Prostate gland (tissue), 2 donors: ENCODE results near the gene KIF26B. TPM values are rescaled to one million over a fixed set of nuclear protein-coding genes. Genes with fewer than 3 reads are reported as not detected.

Experiments used
- DNase-seq: peaks from one replicate; pipeline ENCODE4 v3.0.0-alpha.2; 2019; ENCODE audit warnings: low spot score
- H3K27ac ChIP-seq, 2 donors: fragments of 200-600 bp; sonication (generic); 2 replicates each; pipeline ENCODE4 v1.5.1; 2017 to 2019
- H3K27me3 ChIP-seq: fragments of 200-600 bp; sonication (generic); replicated peaks from 2 replicates; pipeline ENCODE4 v1.5.1; 2019; ENCODE audit not compliant: insufficient read depth
- H3K36me3 ChIP-seq, 2 donors: fragments of 200-600 bp; sonication (generic); 1 replicate in 1 of 2; 2 replicates in 1 of 2; pipeline versions ENCODE4 v1.5.1 to v1.8.1; 2017 to 2019
- H3K4me1 ChIP-seq: fragments of 200-600 bp; sonication (generic); replicated peaks from 2 replicates; pipeline ENCODE4 v1.5.1; 2019
- H3K4me3 ChIP-seq, 2 donors: fragments of 200-600 bp; sonication (generic); 2 replicates each; pipeline ENCODE4 v1.5.1; 2017 to 2019
- H3K9me3 ChIP-seq: fragments of 200-600 bp; sonication (generic); 2 replicates; pipeline ENCODE4 v1.5.1; 2017
- POLR2A ChIP-seq: fragments of 450-650 bp; IDR thresholded peaks from one replicate; pipeline ENCODE4 v1.6.1; 2016; ENCODE audit warnings: antibody characterized with exemption, mild to moderate bottlenecking
- POLR2AphosphoS5 ChIP-seq: sonication (generic); formaldehyde crosslinking; IDR thresholded peaks from one replicate; pipeline ENCODE4 v1.6.1; 2017; ENCODE audit warnings: antibody characterized with exemption
- WGBS: methylation state at CpG from one replicate; pipeline ENCODE4 v1.1.5; 2018; 5-methylcytosine and 5-hydroxymethylcytosine counted together
- intact Hi-C: fragments of 100-400 bp; cut with DNase I; formaldehyde crosslinking; loops from one replicate; pipeline ENCODE4 v1.14.2; 2022
- total RNA-seq, 2 donors: library from RNA; depleted of rRNA; stranded (reverse); fragments of >200 nt; gene quantifications; one replicate each; pipeline ENCODE4 v1.1.0, GENCODE V29; 2016
- TF ChIP-seq, protein P1 (sequence below), 4 experiments: fragments of 200-600 bp in 2 of 4; fragments of 450-650 bp in 2 of 4; sonication (generic) in 2 of 4; IDR thresholded peaks; 1 replicate in 3 of 4; 2 replicates in 1 of 4; pipeline ENCODE4 v1.5.1; 2016 to 2019; ENCODE audit warnings: antibody characterized with exemption in 4 of 4, mild to moderate bottlenecking in 2 of 4, moderate library complexity in 2 of 4

The KIF26B gene
- total RNA-seq, 2 donors from 2014 or later, result 3.3 to 3.8 TPM

DNA sequence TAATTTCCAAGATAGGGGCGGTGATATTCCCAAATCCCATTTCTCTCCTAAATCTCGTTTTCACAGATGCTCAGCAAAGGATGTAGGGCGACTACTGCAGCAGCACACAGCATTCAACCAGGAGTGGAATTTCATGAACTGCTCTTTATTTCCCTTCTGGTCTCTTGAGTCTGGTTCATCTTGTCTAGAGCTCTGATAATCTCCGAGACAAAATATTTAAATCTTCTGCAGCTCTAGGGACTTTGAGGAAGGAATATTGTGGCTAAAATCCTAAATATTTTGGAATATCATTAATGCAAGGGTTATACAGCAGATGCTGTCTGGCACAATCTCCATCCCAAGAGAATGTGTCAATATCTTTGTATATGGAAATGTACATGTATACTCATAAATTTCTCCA, 45.4 kb downstream of the KIF26B start:
- Histone ChIP-seq H3K9me3 (no peaks in the 10 kb centered on the region), H3K27me3 (no peaks in the 10 kb centered on the region), H3K36me3 (no peaks in the 10 kb centered on the region), H3K4me3 (no peak overlapping the region), H3K4me1 (no peaks in the 10 kb centered on the region), H3K27ac (no peak overlapping the region)
- DNase-seq, result no peak
- 90% methylated on average over 4 of the region's 4 CpGs for WGBS
- TF ChIP-seq, protein P1, sequence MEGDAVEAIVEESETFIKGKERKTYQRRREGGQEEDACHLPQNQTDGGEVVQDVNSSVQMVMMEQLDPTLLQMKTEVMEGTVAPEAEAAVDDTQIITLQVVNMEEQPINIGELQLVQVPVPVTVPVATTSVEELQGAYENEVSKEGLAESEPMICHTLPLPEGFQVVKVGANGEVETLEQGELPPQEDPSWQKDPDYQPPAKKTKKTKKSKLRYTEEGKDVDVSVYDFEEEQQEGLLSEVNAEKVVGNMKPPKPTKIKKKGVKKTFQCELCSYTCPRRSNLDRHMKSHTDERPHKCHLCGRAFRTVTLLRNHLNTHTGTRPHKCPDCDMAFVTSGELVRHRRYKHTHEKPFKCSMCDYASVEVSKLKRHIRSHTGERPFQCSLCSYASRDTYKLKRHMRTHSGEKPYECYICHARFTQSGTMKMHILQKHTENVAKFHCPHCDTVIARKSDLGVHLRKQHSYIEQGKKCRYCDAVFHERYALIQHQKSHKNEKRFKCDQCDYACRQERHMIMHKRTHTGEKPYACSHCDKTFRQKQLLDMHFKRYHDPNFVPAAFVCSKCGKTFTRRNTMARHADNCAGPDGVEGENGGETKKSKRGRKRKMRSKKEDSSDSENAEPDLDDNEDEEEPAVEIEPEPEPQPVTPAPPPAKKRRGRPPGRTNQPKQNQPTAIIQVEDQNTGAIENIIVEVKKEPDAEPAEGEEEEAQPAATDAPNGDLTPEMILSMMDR (IDR thresholded peaks at IDR 0.05), result no peak
- TF ChIP-seq POLR2A (no peak), POLR2AphosphoS5 (no peak)
- intact Hi-C loops, result no loop called here

DNA sequence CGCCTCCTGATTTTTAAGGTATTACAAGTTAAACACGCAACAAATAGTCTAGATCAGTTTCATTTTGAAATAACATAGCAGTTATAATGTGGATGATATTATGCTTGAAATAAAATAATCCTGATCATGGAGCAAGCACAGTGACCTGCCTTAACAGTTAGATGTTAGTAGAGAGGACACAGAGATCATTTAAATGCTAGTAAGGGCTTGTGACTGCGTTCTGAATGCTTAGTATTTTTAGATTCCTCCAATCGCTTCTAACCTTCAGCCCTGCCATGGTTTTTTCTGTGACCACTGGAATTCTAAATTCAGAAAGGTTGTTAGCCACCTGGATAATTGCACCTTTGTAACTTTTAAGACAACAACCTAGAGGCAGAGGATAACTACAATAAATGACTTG, 46.4 kb downstream of the KIF26B start:
- Histone ChIP-seq H3K27ac (no peak overlapping the region), H3K9me3 (no peaks in the 10 kb centered on the region), H3K4me3 (no peak overlapping the region), H3K27me3 (no peaks in the 10 kb centered on the region), H3K36me3 (no peaks in the 10 kb centered on the region), H3K4me1 (no peaks in the 10 kb centered on the region)
- WGBS, result 71% methylated on average over 4 of the region's 4 CpGs
- TF ChIP-seq POLR2AphosphoS5, result no peak
- TF ChIP-seq POLR2A, result no peak
- TF ChIP-seq, protein P1 (IDR thresholded peaks at IDR 0.05), result no peak
- DNase-seq, result no peak
- intact Hi-C loops, result no loop called here

DNA sequence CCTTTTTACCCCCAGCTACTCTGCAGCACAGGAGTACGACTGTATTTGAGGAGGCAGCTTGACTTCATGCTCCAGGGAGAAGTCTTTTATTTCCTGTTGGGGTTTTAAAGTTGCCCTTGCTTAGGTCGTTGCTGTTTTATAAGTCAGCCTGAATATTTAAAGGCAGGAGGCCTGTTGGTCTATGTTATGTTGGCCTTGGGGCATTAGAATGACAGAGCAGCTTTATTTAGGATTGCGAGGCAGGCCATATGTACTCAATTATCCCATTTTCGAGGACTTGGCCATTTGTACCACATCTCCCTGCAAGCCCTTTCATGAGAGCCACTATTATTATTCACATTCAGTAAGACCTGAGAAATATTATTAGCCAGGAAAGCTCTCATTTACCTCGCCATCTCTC, 47.0 kb downstream of the KIF26B start:
- Histone ChIP-seq H3K27me3 (no peaks in the 10 kb centered on the region), H3K4me1 (no peaks in the 10 kb centered on the region), H3K9me3 (no peaks in the 10 kb centered on the region), H3K27ac (no peak overlapping the region), H3K4me3 (no peak overlapping the region), H3K36me3 (no peaks in the 10 kb centered on the region)
- TF ChIP-seq POLR2A (no peak), POLR2AphosphoS5 (no peak)
- TF ChIP-seq, protein P1 (IDR thresholded peaks at IDR 0.05), result no peak
- no peak for DNase-seq
- intact Hi-C loops, result no loop called here
- 73% methylated on average over 5 of the region's 5 CpGs for WGBS

DNA sequence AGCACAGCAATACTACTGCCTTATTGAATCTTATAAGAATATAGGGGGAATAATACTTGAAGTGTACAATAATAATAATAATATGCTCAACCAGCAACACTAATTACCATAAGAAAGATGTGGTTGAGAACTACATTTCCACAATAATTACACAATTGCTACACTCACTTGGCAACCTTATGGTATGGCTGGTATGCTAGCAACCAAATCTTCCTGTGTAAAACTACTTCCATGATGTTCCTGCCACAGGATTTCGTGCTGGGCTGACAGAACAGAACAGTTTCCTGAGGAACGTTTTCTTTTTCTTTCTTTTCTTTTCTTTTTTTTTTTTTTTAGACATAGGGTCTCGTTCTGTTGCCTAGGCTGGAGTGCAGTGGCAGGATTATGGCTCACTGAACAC, 50.6 kb downstream of the KIF26B start:
- Histone ChIP-seq H3K4me3 (no peak overlapping the region), H3K27me3 (no peaks in the 10 kb centered on the region), H3K9me3 (no peaks in the 10 kb centered on the region), H3K36me3 (no peaks in the 10 kb centered on the region), H3K4me1 (no peaks in the 10 kb centered on the region), H3K27ac (no peak overlapping the region)
- intact Hi-C loops, result no loop called here
- WGBS, result 84% methylated on average over 3 of the region's 3 CpGs
- TF ChIP-seq POLR2AphosphoS5, result no peak
- TF ChIP-seq POLR2A, result no peak
- TF ChIP-seq, protein P1 (IDR thresholded peaks at IDR 0.05), result no peak
- no peak for DNase-seq

DNA sequence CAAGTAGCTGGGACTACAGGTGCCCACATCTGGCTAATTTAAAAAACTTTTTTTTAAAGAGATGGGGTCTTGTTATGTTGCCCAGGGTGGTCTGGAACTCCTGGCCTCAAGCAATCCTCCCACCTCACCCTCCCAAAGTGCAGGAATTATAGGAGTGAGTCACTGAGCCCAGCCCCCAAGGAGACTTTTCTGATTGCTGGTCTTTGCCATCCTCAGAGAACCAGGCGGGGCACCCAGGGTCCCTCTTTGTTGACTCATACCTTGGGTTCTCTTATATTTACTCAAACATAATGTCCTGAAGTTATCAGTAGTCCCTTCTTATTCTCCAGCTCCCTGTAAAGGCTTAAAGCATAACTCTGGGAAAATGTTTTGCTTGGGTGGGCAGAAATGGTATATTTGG, 51.1 kb downstream of the KIF26B start:
- 95% methylated on average over 1 of the region's 1 CpG for WGBS
- H3K9me3 ChIP-seq, result no peaks in the 10 kb centered on the region
- H3K27ac ChIP-seq, result no peak overlapping the region
- no peak overlapping the region for H3K4me3 ChIP-seq
- intact Hi-C loops, result no loop called here
- no peaks in the 10 kb centered on the region for H3K36me3 ChIP-seq
- no peak for DNase-seq
- TF ChIP-seq, protein P1 (IDR thresholded peaks at IDR 0.05), result no peak
- TF ChIP-seq POLR2AphosphoS5, result no peak
- TF ChIP-seq POLR2A, result no peak
- no peaks in the 10 kb centered on the region for H3K4me1 ChIP-seq
- no peaks in the 10 kb centered on the region for H3K27me3 ChIP-seq
